GM18909 (cell line): ENCODE results near the gene CFAP47.
"Not testable (repeated sequence)": the region's sequence is repeated elsewhere in the genome, so short reads cannot be mapped to it uniquely, and the experiment has no call there.

Experiments used
- ATAC-seq: cut with Tn5 transposase; IDR thresholded peaks from one replicate; pipeline ENCODE4 v1.9.1; 2021; ENCODE audit warnings: mild to moderate bottlenecking; ENCODE audit not compliant: unreplicated experiment, poor library complexity

CFAP47 gene

GRCh38 chrX:35919536-35920309, at the start of gene CFAP47:
TSS of gene CFAP47 (plus strand) at chrX:35919734. CDS start at chrX:35919800, 66 bp downstream.
- ATAC-seq = no peak

- ATAC-seq = no peak
Measured at GRCh38 chrX:35880601-35881000, 38.9 kb upstream of the CFAP47 start.

GRCh38 chrX:35886135-35886534, 33.4 kb upstream of the CFAP47 start:
- ATAC-seq = no peak

GRCh38 chrX:35890699-35891098, 28.8 kb upstream of the CFAP47 start:
- ATAC-seq = no peak

GRCh38 chrX:35986816-35987215, 67.3 kb downstream of the CFAP47 start:
- not testable (repeated sequence) for ATAC-seq

- no peak for ATAC-seq
Measured at GRCh38 chrX:36007207-36007606, 87.7 kb downstream of the CFAP47 start.

- ATAC-seq = no peak
Measured at GRCh38 chrX:36019125-36019524, 99.6 kb downstream of the CFAP47 start.

- no peak for ATAC-seq
Measured at GRCh38 chrX:36035550-36035949, 116.0 kb downstream of the CFAP47 start.

- no peak for ATAC-seq
Measured at GRCh38 chrX:36062778-36063177, 143.2 kb downstream of the CFAP47 start.

- no peak for ATAC-seq
Measured at GRCh38 chrX:36071061-36071460, 151.5 kb downstream of the CFAP47 start.

- ATAC-seq = not testable (repeated sequence)
Measured at GRCh38 chrX:36075009-36075408, 155.5 kb downstream of the CFAP47 start.

- no peak for ATAC-seq
Measured at GRCh38 chrX:36083256-36083655, 163.7 kb downstream of the CFAP47 start.

- ATAC-seq = no peak
Measured at GRCh38 chrX:36087366-36087765, 167.8 kb downstream of the CFAP47 start.

- ATAC-seq = not testable (repeated sequence)
Measured at GRCh38 chrX:36088939-36089338, 169.4 kb downstream of the CFAP47 start.

GRCh38 chrX:36102425-36102824, 182.9 kb downstream of the CFAP47 start:
- ATAC-seq = no peak

- ATAC-seq = no peak
Measured at GRCh38 chrX:36116222-36116621, 196.7 kb downstream of the CFAP47 start.

- no peak for ATAC-seq
Measured at GRCh38 chrX:36159254-36159653, 239.7 kb downstream of the CFAP47 start.

GRCh38 chrX:36160081-36160480, 240.5 kb downstream of the CFAP47 start:
- ATAC-seq = no peak

GRCh38 chrX:36198575-36198974, 279.0 kb downstream of the CFAP47 start:
- ATAC-seq = no peak

GRCh38 chrX:36199928-36200327, 280.4 kb downstream of the CFAP47 start:
- ATAC-seq = no peak

- ATAC-seq = no peak
Measured at GRCh38 chrX:36214924-36215323, 295.4 kb downstream of the CFAP47 start.

- ATAC-seq = no peak
Measured at GRCh38 chrX:36218801-36219200, 299.3 kb downstream of the CFAP47 start.
